Stimulated activated CD8-positive, alpha-beta memory T cell treated with anti-CD3 and anti-CD28 coated beads, Interleukin-2, amount 100 ng/mL, for 48 hours (primary cell): ENCODE results near the gene VAV3.
"Not testable (repeated sequence)": the region's sequence is repeated elsewhere in the genome, so short reads cannot be mapped to it uniquely, and the experiment has no call there.

Experiments
- DNase-seq, 2 donors: peaks; one replicate each; pipeline ENCODE4 v3.0.0-alpha.2; 2020; ENCODE audit warnings: low read depth in 2 of 2

Gene VAV3

DNA sequence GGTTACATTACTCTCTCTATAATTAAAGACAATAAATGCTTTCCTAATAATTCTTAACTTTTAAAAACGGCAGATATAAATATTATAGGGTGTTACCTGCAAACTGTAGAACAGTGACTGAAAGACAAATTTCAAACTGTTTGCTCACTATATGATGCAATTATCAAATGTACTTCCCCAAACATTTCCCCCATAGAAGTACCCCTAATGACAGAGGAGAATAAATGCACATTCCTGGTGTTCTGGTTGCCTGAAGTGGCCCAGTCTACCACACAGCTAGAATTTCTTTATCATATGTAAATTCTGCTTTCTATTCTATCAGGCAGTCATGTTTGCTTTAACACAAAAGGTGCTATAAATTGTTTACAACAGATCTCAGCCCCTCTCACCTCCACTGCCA lies 70.4 kb downstream of the VAV3 start:
- DNase-seq, result no peak

DNA sequence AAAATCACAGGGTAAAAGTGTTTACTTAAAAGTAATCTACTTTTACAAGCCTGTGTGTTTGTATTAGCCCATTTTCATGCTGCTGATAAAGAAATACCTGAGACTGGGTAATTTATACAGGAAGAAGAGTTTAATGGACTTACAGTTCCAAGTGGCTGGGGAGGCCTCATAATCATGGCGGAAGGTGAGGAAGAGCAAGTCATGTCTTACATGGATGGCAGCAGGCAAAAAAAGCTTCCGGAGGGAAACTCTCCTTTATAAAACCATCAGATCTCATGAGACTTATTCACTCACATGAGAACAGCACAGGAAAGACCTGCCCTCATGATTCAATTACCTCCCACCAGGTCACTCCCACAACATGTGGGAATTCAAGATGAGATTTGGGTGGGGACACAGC lies 71.6 kb downstream of the VAV3 start:
- not testable (repeated sequence) for DNase-seq

DNA sequence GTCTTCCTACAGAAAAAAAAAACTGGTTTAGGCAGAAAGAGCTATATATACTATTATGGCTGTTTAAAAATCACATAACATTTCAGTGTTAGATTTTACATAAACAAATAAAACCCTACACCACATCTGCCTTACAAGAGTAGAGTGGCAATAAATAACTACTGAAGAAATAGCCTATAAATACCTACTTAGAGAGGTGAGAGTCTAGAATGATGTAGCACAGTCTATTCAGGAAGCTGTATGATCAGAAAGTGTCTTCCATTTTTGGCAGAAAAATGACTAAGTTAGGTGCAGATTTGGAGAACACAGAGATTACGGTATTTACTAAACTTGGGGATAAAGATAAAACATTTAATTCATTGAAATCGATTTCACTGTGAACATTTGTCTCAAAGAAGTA lies 75.5 kb downstream of the VAV3 start:
- no peak for DNase-seq

DNA sequence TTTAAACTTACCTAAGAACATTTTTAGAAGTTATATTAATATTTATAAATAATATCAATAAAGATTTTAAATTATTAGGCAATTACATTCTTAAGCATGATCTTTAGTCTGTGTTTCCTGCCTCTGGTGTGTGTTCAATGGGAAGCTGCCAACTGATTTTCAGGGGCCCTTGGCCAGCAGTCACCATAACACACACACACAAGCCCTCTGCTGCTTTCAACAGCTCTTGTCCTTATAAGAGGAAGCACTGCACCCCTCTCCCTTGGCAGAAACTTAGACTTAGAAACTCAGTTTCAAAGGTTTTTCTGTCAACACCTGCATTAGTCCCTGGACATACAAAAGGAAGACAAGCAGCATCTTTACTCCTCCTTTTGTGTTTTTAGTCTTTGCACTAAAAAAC lies 81.4 kb downstream of the VAV3 start:
- DNase-seq, result no peak

DNA sequence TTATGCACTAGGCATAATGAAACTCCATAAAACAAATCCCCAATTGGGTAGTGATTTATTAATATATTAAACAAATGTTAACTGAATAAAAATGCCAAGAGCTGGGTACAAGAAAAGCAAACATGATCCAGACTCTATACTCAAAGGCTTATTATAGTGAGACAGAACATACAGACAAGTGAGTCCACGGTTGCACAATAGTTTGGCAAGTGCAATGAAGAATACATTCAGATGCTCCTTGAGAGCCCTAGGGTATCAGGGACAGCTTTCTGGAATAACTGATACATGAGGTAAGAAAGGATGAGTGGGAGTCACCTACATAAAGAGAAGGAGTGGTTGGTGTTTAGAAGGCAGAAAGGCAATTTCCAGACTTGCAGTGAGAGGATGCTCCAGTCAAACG lies 85.1 kb downstream of the VAV3 start:
- DNase-seq, result no peak

DNA sequence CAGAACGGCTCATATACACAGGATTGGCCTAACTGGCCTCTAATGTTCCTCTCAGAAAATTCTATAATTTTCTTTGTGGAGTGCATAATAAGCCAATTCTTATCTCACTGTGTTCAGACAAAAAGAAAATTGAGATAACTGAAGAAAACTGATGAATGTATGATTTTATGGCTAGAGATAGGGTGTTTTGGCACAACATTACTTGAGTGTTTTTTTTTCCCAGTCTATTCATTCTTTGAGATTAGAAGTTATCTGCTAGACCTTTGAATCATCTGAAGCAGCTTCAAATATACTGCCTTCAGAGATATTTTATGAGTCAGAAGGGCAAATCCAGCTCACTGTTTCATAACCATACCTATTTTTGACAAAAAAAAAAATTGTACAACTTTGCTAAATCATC lies 85.6 kb downstream of the VAV3 start:
- DNase-seq, result no peak

DNA sequence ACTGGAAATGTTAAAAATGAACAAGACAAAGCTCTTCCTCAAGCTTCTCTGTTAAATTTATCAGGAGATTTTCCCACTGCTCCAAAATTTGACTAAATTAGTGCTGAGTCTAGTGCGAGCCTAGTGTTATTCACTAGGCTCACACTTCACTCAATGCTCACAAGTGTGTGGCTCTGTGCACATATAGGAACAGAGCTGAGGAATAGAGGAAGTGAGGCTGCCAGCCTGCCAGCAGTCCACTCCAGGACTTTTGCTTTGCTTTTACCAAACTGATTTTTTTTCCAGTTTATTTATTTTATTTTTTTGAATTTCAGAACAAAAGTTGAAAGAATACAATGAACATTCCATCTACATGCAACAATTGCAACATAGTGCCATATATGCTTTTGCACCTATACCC lies 87.2 kb downstream of the VAV3 start:
- DNase-seq, result no peak

DNA sequence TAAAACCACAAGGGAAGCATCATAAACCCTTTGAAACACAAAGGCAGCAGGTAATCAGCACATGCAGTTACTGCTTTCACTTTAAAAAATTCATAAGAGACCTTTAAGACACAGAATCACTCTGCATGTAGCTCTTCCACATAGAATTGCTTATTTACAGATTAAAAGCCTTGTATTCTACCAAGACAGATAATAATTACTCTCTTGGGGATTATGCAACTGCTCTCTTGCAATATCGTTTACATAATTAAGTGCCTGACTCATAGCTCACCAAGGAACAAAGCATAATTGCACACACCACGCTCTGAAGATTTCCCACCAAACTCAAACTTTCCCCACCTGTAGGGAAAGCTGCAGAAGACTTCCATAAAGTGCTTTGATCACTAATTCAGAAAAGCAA lies 87.9 kb downstream of the VAV3 start:
- DNase-seq, result no peak

DNA sequence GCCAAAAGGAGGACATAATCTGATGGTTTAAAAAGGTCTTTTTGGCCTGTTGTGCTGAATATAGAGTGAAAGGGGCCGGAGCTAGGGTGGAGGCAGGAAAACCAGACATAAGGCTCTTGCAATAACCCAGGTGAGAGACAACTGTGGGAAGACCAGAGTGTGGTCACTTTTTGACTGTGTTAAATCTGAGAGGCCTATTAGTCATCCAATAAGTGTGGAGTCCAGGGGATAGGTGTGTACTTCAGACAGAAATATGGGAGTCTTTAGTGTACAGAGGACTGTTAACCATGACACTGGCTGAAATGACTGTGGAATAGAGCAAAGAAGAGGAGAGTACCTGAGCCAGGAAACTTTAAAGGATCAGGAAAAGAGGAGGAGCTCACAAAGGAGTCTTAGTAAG lies 89.3 kb downstream of the VAV3 start:
- DNase-seq, result no peak

DNA sequence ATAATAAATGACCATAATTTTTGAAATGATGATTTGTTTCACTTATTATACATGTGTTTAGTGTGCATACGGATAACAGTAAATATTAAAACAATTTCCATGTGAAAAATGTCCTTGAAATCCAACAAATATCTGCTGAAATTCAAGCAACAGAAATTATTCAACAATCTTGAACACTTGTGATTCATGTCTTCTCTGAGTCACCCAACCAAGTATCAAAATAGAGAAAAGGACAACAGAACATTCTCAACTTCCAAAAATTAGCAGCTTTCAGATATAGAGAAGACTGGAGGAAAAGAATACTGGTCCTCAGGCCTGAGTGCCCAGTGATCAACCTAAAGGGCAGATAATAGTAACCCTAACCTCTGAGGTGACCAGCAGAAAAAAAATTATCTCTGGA lies 90.8 kb downstream of the VAV3 start:
- DNase-seq, result no peak

DNA sequence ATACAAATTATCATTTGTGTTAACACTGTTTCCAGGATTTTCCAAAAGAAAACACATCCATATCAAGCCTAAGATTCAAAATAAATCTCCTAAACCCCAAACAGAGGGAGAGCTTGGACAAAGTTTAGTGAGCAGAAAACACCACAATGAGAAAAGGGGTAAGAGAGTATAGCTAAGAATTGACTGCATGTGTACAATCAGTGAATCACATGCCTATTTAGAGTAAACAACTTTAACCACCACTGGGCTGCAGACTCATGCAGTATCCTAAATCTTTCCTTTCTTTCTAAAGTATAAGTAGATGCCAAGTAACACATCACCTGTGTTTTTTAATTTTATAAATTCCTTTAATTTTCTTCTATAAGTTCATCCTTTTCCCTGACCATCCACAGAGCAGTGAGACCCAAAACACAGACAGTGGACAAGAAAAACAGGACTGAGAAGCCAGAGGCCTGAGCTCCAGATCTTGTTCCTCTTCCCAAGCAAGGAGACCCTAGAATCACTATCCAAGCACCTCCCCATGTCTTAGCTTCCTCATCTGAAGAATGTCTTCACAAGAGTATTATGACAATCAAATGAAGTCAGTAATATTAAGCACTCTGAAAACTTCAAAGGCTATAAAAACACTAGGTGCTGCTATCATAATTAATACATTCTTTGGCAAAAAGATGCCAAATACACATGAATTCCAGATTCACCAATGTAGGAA lies 93.1 kb downstream of the VAV3 start:
- no peak for DNase-seq

DNA sequence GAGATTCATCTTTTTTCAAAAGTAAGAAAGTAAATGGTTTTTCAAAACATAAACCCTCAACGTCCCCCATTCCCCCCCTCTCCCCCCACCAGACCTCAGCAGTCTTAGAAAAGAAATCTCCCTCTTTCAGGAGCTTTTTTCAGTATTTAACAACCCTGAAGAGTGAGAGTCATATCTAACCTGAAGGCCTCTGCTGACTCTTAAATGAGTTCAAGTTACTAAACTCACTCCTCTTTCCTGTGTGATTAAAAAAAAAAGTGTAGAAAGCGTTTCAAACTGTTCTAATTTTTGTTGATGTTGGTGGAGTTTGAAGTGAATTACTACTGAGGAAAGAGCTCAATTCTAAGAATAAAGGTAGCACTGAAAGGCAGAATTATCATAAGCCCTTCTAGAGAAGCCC lies 93.7 kb downstream of the VAV3 start:
- no peak for DNase-seq

DNA sequence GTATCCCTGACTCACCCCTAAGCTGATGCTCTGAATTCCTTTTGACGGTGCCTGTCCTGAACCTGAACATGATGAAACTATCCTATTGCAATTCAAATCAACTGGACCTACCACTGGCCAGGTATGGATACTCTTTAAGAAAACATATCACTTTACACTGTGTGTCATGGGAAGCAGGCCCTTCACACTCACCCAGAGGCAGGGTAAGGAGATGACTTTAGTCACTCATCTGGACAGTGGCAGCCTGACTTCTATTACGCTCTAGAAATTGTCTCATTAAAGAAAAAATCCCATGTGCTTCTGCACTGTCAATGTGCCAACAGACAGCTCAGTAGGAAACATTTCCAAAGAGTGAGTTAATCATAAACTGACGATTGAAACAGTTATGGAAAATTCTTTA lies 94.3 kb downstream of the VAV3 start:
- no peak for DNase-seq

DNA sequence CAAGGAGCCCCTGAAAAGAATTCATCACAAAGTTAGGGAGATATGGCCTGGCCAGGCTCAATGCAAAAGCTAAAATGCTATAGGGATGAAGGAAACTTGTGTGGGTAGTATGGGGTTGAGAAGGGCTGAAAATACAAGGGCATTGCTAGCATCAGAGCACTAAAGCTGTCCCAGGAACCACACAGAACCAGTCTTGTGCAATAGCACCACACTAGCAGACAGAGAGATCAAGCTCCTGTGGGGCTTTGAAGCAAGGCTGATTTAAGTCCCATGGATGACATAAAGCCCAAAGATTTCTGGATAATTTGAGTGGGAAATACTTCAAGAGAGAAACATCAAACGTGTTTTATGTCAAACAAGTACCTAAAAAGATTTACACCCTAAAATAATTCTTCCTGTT lies 97.1 kb downstream of the VAV3 start:
- DNase-seq, result no peak

DNA sequence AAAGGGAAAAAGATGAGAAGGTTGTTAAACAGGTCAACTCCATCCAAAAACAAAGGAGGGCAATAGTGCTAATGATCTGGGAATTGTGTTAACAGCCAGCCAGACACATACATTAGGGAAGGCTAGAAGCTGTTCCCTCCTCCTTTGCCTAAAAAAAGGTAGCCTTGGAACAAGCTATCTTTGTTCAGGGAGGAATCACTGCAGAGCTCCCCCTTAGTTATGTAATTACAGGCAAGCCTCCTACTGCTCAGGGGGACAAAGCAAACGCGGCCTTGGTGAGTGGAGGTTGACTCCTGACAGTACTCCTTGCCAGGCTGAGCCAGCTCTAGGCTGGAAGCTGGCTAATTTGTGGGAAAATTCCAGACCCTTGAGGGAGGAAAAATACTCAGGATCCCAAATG lies 97.6 kb downstream of the VAV3 start:
- DNase-seq, result no peak

DNA sequence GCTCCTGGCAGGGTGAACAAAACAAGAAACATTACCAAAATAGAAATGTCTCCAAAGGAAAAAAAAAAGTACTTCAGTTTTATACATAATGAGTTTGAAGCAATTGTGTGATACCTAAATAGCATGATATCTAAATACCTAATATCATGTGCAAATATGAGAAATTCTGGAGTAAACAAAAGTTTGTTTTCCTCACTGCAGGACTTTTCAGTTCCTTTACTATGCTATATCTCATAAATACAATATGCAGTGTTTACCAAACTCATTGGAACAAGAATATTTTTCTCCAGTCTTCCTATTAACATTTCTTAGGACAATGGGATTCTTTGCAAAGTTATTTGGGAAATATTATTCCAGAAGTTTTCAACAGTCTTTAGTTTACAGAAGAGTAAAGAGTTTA lies 98.1 kb downstream of the VAV3 start:
- DNase-seq, result no peak

DNA sequence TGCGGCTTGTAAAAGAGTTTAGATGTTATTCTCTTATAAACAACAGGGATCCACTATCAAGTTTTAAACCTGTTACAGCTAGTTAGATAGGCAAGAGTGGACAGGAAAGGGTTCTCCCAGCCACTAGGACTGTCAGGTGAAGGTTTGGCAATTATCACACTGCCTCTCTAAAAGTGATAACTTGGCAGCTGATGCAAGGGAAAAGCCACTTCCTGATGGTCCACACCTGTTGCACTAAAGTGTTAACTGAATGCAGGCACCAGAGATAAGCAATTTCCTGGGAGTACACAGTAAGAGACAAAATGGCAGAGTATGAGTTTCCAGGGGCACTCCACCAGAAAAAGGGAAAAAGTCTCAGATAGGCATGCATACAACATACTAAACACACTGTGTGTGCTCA lies 99.4 kb downstream of the VAV3 start:
- no peak for DNase-seq

DNA sequence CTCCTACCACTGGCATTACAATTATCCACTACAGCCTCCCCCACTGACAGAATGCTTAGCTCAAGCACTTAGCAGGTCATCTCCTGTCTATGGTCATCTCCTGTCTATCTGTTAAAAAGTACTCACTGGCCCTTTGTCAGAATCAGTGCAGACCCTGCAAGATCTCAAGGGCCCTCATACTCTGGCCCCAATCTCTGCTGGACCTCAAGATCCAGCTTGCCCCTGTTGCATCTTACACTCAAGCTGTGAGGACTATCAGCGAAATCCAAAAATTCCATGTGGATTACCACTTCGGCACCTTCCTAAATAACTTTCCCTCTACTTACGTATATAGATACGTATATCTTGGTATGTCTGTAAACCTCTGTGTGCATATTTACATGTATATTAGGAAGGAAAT lies 101.6 kb downstream of the VAV3 start:
- DNase-seq, result no peak

DNA sequence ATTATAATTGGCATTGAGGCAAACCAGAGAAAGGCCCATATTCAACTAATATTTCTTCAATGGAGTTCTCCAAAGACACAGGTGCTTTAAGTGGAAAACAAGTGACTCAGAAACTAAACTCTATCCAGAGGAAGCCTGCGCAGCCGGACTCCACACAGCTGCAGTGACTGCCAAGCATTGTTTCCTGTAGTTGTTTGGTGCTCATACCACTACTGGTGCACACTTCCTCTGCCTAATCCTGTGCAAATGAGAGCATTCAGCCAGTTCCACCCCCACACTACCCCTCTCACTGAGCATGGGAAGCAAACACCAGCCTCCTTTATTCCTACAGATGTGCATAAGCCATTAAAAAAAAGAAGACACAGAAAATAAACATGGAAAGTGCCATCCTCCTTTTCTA lies 102.9 kb downstream of the VAV3 start:
- DNase-seq, result no peak

DNA sequence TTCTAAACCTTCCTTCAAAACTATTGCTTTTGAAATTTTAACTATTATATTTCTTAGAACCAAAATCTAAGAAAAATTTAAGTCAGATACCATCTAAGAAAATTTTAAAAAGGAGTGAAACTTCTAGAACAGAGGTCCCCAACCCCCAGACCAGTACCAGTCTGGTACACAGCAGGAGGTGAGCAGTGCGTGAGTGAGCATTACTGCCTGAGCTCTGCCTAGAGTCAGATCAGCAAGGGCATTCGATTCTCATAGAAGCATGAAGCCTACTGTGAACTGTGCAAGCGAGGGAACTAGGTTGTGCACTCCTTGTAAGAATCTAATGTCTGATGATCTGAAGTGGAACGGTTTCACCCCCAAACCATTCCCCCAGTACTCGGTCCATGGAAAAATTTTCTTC lies 106.7 kb downstream of the VAV3 start:
- DNase-seq, result no peak

DNA sequence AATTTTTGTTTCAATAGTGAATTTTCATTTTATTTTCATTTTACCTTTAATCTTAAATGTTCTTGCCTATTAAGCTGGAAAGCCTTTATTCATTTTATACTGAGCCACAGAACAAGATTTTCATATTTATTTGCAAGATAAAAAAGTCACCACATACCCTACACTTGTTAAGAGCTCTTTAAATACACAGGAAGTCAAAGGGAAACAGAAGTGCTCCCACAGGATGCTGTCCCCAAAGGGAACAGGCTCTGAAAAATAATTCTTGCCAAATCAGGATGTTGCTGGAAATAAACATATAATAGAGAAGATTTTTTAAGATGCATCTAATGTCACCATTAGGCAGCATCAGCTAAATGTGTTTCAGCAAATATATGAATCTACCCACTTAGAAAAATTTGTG lies 113.6 kb downstream of the VAV3 start:
- no peak for DNase-seq

DNA sequence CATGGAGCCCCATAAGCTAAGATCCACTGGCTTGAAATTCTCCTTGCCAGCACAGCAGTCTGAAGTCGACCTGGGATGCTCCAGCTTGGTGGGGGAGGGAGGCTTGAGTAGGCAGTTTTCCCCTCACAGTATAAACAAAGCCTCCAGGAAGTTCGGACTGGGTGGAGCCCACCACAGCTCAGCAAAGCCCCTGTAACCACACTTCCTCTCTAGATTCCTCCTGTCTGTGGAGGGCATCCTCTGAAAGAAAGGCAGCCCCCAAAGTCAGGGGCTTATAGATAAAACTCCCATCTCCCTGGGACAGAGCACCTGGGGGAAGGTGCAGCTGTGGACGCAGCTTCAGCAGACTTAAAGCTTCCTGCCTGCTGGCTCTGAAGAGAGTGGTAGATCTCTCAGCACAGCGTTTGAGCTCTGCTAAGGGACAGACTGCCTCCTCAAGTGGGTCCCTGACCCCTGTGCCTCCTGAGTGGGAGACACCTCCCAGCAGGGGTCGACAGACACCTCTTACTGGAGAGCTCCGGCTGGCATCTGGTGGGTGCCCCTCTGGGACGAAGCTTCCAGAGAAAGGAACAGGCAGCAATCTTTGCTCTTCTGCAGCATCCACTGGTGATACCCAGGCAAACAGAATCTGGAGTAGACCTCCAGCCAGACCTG lies 120.3 kb downstream of the VAV3 start:
- DNase-seq, result not testable (repeated sequence)

DNA sequence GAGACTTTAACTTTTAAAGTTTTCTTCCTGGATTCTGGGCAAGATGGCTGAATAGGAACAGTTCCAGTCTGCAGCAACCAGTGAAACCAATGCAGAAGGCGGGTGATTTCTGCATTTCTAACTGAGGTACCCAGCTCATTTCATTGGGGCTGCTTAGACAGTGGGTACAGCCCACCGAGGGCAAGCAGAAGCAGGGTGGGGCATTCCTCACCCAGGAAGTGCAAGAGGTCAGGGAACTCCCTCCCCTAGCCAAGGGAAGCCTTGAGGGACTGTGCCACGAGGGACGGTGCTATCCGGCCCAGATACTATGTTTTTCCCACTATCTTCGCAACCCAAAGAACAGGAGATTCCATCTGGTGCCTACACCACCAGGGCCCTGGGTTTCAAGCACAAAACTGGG lies 121.0 kb downstream of the VAV3 start:
- DNase-seq, result no peak

DNA sequence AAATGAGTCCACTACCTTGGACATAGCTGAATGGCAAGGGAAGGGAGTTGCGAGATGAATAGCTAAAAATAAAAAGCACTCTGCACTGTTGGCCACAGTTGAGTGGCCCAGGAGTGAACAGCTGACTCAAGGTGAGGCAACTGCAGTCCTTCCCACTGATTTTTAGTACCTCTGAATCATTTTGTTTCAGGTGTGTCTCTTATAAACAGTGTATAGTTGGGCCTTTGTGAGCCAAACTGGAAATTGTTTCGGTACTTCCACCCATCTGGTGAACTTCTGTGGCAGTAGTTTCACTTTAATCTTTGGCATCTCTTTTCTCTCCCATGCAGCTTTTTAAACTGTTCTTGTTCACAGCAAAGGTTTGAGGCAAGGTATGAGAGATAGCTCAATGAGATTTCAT lies 122.7 kb downstream of the VAV3 start:
- DNase-seq, result no peak
